Neuronal stem cell (in vitro differentiated cells): ENCODE data around the gene ZFR. TPM values are rescaled to one million over a fixed set of nuclear protein-coding genes. Genes with fewer than 3 reads are reported as not detected.

Experiments
- small RNA-seq: library from polyadenylated mRNA; stranded (forward); fragments of <200 nt; extraction: miRNeasy Mini kit (QIAGEN cat#:217004); gene quantifications from one replicate; pipeline ENCODE3, GENCODE V24; 2013; ENCODE audit not compliant: insufficient read depth

The ZFR gene

Small RNAs within 50 kb of the gene (small RNA-seq; reads per million reads assigned to genes)
- gene MIR579 (1.2 reads per million), gene RNU6-378P (not detected)
